Measurements from ENCODE around the gene PP2D1. TPM values are rescaled to one million over a fixed set of nuclear protein-coding genes. Genes with fewer than 3 reads are reported as not detected.

PP2D1 gene
- total RNA-seq, 1 donor from 2014 or later = not detected

- TF ChIP-seq CTCF (IDR thresholded peaks at IDR 0.05; ENCODE audit: insufficient read depth, low read length, severe bottlenecking) = no peak
- Histone ChIP-seq H3K4me3 (ENCODE audit: low read depth, low read length) (no peak overlapping the region), H3K27me3 (ENCODE audit: control insufficient read depth, insufficient read depth, low read length) (no peaks in the 10 kb centered on the region), H3K36me3 (ENCODE audit: control insufficient read depth, insufficient read depth, low read length) (peaks cover 7% of the 10 kb centered on the region)
- DNase-seq (ENCODE audit: low read depth) (no peak), FAIRE-seq (no peak)
These were observed 57.4 kb downstream of the PP2D1 start for GRCh38 chr3:19954676-19955075.

- DNase-seq (ENCODE audit: low read depth) (no peak), FAIRE-seq (no peak)
- no peak overlapping the region for H3K4me3 ChIP-seq (ENCODE audit: low read depth, low read length)
- peaks cover 4% of the 10 kb centered on the region for H3K36me3 ChIP-seq (ENCODE audit: control insufficient read depth, insufficient read depth, low read length)
- no peak for TF ChIP-seq CTCF (IDR thresholded peaks at IDR 0.05; ENCODE audit: insufficient read depth, low read length, severe bottlenecking)
- H3K27me3 ChIP-seq (ENCODE audit: control insufficient read depth, insufficient read depth, low read length) = no peaks in the 10 kb centered on the region
These were observed 61.7 kb downstream of the PP2D1 start for GRCh38 chr3:19950316-19950715.

DNA sequence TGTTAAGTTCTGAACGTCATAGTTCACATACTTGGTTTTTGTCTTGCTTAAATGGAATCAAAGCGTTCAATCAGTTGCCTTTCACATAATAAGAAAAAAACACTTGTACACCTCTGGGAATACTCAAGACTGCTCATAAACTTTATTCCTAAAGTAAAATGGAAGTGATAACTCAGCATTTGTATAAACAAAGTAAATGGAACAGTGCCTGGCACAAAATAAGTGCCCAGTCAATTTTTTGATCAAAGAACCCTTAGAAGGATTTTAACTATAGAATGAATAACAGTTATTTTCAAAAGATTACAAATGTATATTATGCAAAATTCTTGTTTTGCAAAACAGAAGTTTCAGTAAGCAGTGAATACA is 63.9 kb downstream of the PP2D1 start:
- FAIRE-seq (no peak), DNase-seq (ENCODE audit: low read depth) (no peak)
- H3K36me3 ChIP-seq (ENCODE audit: control insufficient read depth, insufficient read depth, low read length) = peaks cover 2% of the 10 kb centered on the region
- H3K27me3 ChIP-seq (ENCODE audit: control insufficient read depth, insufficient read depth, low read length) = no peaks in the 10 kb centered on the region
- H3K4me3 ChIP-seq (ENCODE audit: low read depth, low read length) = peak overlapping the region; percentile 83
- no peak for TF ChIP-seq CTCF (IDR thresholded peaks at IDR 0.05; ENCODE audit: insufficient read depth, low read length, severe bottlenecking)

DNA sequence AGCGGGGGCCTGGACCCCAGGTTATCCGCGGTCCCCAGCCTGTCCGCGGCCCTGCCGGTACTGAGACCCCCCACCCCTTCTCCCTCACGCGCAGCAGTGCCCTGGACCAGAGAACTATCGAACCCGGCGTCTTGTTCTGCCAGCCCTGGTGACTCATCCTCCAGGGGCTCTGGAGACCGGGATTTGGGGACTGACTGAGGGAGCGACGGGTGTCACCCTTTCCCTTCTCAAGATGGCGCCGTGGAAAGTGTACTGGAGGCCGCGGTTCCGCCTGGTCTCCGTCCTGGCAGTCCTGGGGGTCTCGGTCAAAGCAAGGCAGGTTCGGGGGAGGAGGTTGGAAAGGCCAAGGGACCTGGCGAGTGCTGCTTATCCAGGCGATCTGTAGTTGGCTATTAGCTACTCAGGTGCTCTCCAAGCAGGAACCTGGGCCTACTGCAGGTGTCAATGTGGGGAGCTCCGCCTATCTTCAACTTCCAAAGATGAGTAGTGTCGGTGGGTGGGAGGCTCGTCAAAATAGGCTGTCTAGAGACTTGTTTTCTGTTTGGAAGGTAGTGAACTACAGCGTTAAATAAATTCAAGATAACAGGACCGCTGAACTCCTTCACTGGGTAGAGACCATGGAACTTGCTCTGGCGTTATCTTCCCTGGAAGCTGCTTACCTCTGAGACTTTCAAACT is 64.4 kb downstream of the PP2D1 start:
- peak; percentile 67 for DNase-seq (ENCODE audit: low read depth)
- Histone ChIP-seq H3K4me3 (ENCODE audit: low read depth, low read length) (peak overlapping the region; percentile 83), H3K36me3 (ENCODE audit: control insufficient read depth, insufficient read depth, low read length) (peaks cover 2% of the 10 kb centered on the region), H3K27me3 (ENCODE audit: control insufficient read depth, insufficient read depth, low read length) (no peaks in the 10 kb centered on the region)
- TF ChIP-seq CTCF (IDR thresholded peaks at IDR 0.05; ENCODE audit: insufficient read depth, low read length, severe bottlenecking) = no peak
- no peak for FAIRE-seq

DNA sequence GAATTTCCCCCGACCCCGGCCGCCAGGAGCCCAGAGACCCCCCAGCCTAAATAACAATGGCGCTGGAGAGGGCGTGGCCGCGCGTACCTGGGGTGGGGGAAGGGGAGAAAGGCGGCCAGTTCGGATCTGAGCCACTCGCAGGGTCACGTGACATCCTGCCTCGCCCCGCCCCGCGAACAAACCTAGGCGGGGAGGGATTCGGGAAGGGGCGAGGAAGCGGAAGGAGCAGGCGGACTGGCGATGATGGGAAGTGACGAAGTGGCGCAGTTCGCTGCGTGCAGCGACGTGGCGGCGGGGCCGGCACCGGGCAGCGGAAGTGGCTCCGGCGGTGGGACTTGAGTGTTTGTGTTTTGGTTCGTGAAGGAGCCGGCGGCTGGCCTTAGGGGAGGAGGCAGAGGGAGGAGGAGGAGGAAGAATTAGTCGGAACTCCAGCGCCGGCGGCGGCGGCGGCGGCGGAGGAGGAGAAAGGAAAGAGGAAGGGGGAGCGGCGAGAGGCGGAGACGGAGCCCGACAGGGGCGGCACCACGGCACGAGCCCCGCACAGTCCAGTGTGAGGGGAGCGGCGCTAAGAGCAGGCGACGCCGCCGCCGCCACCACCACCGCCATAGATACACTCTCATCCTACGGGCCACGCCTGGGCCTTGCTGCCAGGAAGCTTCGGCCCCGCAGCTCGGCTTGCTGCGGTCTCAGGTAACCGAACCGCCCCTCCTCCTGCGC is 65.1 kb downstream of the PP2D1 start, which contains the start of gene RAB5A:
Gene RAB5A (plus strand): TSS at position 266 of the 717 bp plus-strand sequence. CDS start 3,802 bp downstream, outside the sequence.
- Histone ChIP-seq H3K36me3 (ENCODE audit: control insufficient read depth, insufficient read depth, low read length) (peaks cover 2% of the 10 kb centered on the region), H3K4me3 (ENCODE audit: low read depth, low read length) (peak within 1 kb of the TSS; percentile 83), H3K27me3 (ENCODE audit: control insufficient read depth, insufficient read depth, low read length) (no peaks in the 10 kb centered on the region)
- DNase-seq (ENCODE audit: low read depth) (peak; percentile 93), FAIRE-seq (no peak)
- TF ChIP-seq CTCF (IDR thresholded peaks at IDR 0.05; ENCODE audit: insufficient read depth, low read length, severe bottlenecking) = no peak

All from bronchial epithelial cell (primary cell).